DOHH2 (cell line): ENCODE measurements around the gene CISD3.

ENCODE experiments used
- CTCF ChIP-seq: fragments of 200-600 bp; sonication (generic); IDR thresholded peaks from one replicate; pipeline ENCODE4 v1.5.1; 2014; ENCODE audit warnings: antibody characterized with exemption, mild to moderate bottlenecking, low read depth, low read length; ENCODE audit not compliant: poor library complexity, severe bottlenecking
- EZH2phosphoT487 ChIP-seq: fragments of 200-600 bp; sonication (generic); IDR thresholded peaks from 2 replicates; pipeline ENCODE4 v1.6.1; 2017; ENCODE audit warnings: borderline replicate concordance, mild to moderate bottlenecking, antibody characterized with exemption, low read length, moderate library complexity, mixed read lengths

- TF ChIP-seq CTCF (no peak), EZH2phosphoT487 (no peak)
These were observed 26.2 kb upstream of the CISD3 start for GRCh38 chr17:38703742-38704605.
